ENCODE data around the gene DGKZ. TPM values are rescaled to one million over a fixed set of nuclear protein-coding genes. Genes with fewer than 3 reads are reported as not detected.

Gene DGKZ
- total and polyA plus RNA-seq, 2 of the 13 experiments (the other 11 are each of a cell fraction or from before 2014, with no cell fraction given) = 15.8 to 20.7 TPM

GRCh38 chr11:46377831-46378230, 30.6 kb downstream of the DGKZ start (continued):
- TF ChIP-seq ZBTB39 (CRISPR knock-in tag; IDR thresholded peaks at IDR 0.05) = no peak
- no peak for TF ChIP-seq ZKSCAN5 (CRISPR knock-in tag; IDR thresholded peaks at IDR 0.05)
- no peak for TF ChIP-seq NONO (IDR thresholded peaks at IDR 0.05)
- no peak for TF ChIP-seq NONO (CRISPR knock-in tag; conservative IDR thresholded peaks at IDR 0.05)
- TF ChIP-seq AKAP8 (CRISPR knock-in tag; IDR thresholded peaks at IDR 0.05) = no peak
- TF ChIP-seq ATF7-NPFF (CRISPR knock-in tag; IDR thresholded peaks at IDR 0.05; ENCODE audit: low read depth) = no peak
- TF ChIP-seq CSRNP2 (CRISPR knock-in tag; conservative IDR thresholded peaks at IDR 0.05; ENCODE audit: low read depth) = no peak
- TF ChIP-seq ZNF761 (CRISPR knock-in tag; conservative IDR thresholded peaks at IDR 0.05) = no peak
- no peak for TF ChIP-seq KMT2A (CRISPR knock-in tag; IDR thresholded peaks at IDR 0.05)

DNA sequence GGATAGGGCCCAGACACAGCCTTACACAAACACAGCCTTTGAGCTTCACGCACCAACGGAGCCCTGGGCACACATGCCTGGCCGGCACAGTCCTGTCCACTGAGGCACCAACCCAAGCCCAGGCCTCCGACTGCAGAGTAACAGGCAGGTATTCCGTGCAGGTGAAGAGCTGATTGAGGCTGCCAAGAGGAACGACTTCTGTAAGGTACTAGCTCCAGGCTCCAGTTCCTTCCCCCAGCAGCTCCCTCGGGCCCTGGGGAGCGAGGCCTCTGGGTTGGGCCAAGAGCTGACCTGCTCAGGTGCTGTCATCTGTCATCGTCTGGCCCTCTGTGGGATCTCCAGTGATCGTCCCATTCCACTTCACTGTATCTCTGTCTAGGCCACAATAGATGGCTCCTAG, 31.0 kb downstream of the DGKZ start:
- intact Hi-C loops (cut with micrococcal nuclease; ENCODE audit: unreplicated experiment) = no loop called here
- FAIRE-seq (no peak), ATAC-seq (no peak), DNase-seq (ENCODE audit: low spot score) (no peak)
- Histone ChIP-seq H3K4me1 (ENCODE audit: insufficient read depth, low read length) (peaks cover 29% of the 10 kb centered on the region), H3K9me3 (ENCODE audit: low read length) (no peaks in the 10 kb centered on the region), H3K4me3 (replicated peaks in 1 of 3; ENCODE audit: insufficient read depth in 1 of 3, low read depth in 2 of 3, low read length in 3 of 3) (no peak overlapping the region), H3K27me3 (ENCODE audit: control insufficient read depth in 1 of 2, insufficient read depth in 2 of 2, low read length in 2 of 2) (no peaks in the 10 kb centered on the region), H4K20me1 (ENCODE audit: insufficient read depth, low read length) (peaks cover 5% of the 10 kb centered on the region), H3K27ac (ENCODE audit: extremely low read length, insufficient read depth, low read length) (no peak overlapping the region), H3K9ac (ENCODE audit: insufficient read depth, low read depth, low read length) (no peak overlapping the region), H3K4me2 (ENCODE audit: low read depth, low read length) (no peak overlapping the region), H3K79me2 (ENCODE audit: insufficient read depth, low read length) (peaks cover 4% of the 10 kb centered on the region), H3K36me3 (replicated peaks in 1 of 2; ENCODE audit: control insufficient read depth in 1 of 2, insufficient read depth in 2 of 2, low read length in 2 of 2) (no peaks in the 10 kb centered on the region; a peak in 1 of 5 replicates), H2AFZ (ENCODE audit: low read length) (no peak overlapping the region)
- CTCF ChIA-PET (ENCODE audit: low intra/inter-chr PET ratio, low total read pairs) = no interaction called here
- no CpG with 5 or more reads among the region's 10 CpGs for WGBS (ENCODE audit: low lambda C conversion rate)
- POLR2A ChIA-PET = no interaction called here
- in situ Hi-C loops (cut with HindIII; ENCODE audit: extremely low pct_ligation_motif_present, low pct_unique_long_range_greater_than_20kb) = no loop called here
- BruUV-seq (replicated peaks) = no TSS peak
- TF ChIP-seq, protein P1, sequence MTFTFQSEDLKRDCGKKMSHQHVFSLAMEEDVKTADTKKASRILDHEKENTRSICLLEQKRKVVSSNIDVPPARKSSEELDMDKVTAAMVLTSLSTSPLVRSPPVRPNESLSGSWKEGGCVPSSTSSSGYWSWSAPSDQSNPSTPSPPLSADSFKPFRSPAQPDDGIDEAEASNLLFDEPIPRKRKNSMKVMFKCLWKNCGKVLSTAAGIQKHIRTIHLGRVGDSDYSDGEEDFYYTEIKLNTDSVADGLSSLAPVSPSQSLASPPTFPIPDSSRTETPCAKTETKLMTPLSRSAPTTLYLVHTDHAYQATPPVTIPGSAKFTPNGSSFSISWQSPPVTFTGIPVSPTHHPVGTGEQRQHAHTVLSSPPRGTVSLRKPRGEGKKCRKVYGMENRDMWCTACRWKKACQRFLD (CRISPR knock-in tag; IDR thresholded peaks at IDR 0.05; ENCODE audit: borderline replicate concordance) = no peak
- TF ChIP-seq, protein P2, sequence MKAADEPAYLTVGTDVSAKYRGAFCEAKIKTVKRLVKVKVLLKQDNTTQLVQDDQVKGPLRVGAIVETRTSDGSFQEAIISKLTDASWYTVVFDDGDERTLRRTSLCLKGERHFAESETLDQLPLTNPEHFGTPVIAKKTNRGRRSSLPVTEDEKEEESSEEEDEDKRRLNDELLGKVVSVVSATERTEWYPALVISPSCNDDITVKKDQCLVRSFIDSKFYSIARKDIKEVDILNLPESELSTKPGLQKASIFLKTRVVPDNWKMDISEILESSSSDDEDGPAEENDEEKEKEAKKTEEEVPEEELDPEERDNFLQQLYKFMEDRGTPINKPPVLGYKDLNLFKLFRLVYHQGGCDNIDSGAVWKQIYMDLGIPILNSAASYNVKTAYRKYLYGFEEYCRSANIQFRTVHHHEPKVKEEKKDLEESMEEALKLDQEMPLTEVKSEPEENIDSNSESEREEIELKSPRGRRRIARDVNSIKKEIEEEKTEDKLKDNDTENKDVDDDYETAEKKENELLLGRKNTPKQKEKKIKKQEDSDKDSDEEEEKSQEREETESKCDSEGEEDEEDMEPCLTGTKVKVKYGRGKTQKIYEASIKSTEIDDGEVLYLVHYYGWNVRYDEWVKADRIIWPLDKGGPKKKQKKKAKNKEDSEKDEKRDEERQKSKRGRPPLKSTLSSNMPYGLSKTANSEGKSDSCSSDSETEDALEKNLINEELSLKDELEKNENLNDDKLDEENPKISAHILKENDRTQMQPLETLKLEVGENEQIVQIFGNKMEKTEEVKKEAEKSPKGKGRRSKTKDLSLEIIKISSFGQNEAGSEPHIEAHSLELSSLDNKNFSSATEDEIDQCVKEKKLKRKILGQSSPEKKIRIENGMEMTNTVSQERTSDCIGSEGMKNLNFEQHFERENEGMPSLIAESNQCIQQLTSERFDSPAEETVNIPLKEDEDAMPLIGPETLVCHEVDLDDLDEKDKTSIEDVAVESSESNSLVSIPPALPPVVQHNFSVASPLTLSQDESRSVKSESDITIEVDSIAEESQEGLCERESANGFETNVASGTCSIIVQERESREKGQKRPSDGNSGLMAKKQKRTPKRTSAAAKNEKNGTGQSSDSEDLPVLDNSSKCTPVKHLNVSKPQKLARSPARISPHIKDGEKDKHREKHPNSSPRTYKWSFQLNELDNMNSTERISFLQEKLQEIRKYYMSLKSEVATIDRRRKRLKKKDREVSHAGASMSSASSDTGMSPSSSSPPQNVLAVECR (CRISPR knock-in tag; IDR thresholded peaks at IDR 0.05; ENCODE audit: borderline replicate concordance) = no peak
- TF ChIP-seq ZNF430 (CRISPR knock-in tag; IDR thresholded peaks at IDR 0.05) (no peak), ZNF274 (CRISPR knock-in tag; IDR thresholded peaks at IDR 0.05) (no peak), LBX2 (CRISPR knock-in tag; IDR thresholded peaks at IDR 0.05; ENCODE audit: borderline replicate concordance) (no peak), MED8 (CRISPR knock-in tag; IDR thresholded peaks at IDR 0.05; ENCODE audit: insufficient replicate concordance) (no peak)

Measured in HepG2 (cell line).